Inflammatory macrophage (primary cell): Measurements from ENCODE around the gene NUP37.

Experiments used
- DNase-seq, 2 donors: peaks; one replicate each; pipeline ENCODE4 v3.0.0-alpha.2; 2020 to 2022

NUP37 gene

GRCh38 chr12:102024765-102025164 lies 95.1 kb downstream of the NUP37 start:
- DNase-seq: no peak

GRCh38 chr12:102023343-102023930 lies 96.5 kb downstream of the NUP37 start:
- no peak for DNase-seq
